SKM-1 (cell line): Measurements from ENCODE around the gene HHEX.

ENCODE experiments used
- DNase-seq: peaks from one replicate; lab custom pipeline; 2025; ENCODE audit not compliant: unreplicated experiment; lab: John Stamatoyannopoulos, UW

Gene HHEX

DNA sequence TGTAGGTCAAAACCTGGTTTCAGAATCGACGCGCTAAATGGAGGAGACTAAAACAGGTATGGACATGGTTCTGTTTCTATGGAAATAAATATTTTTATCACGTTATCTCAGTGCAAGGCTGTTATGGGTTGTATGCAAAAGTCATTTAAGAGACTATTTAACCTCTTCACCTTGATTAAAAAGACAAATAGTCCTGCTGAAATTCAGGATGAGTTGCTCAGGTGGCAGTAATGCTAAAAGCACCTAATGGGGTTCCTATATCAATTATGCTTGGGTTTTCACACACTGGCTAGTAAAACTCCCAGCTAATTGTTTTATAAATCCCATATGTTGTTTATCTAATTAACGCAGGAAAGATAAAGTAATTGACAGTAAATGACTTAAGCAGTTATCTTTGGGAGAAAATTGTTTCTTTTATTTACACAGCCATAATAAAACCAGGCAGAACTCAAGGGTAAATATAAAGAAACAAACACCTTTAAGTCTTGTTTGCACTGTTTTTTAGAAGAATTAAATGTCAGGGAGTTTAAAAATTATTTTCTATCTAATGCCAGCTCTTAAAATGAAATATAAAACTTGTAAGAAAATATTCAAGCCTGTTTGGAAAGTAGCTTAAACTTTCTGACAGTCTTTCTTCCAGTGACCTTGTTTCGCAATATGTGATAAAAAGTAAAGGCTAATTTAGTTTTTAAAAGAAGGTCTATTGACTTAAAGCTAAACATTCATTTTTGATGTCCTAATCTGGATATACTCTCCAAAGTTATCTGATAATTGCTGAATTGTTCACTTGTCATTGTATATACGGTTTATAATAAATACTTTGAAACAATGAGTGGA lies 3.2 kb downstream of the HHEX start:
- DNase-seq = no peak

DNA sequence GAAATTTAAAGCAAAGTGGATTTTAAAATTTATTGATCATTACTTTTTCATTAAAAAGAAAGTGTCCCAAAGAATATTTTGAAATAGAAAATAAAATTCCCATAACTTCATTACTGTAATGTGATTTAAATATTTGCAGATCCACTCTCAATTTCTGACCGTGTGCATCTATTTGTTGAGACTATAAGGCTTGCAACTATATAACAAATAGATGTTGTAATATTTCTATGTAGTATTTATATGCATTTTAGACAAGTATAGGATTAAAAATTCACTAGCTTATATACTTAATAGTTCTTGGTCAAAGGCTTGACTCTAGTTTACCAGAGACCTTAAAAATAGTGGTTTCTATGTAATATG lies 3.8 kb downstream of the HHEX start:
- DNase-seq = no peak

DNA sequence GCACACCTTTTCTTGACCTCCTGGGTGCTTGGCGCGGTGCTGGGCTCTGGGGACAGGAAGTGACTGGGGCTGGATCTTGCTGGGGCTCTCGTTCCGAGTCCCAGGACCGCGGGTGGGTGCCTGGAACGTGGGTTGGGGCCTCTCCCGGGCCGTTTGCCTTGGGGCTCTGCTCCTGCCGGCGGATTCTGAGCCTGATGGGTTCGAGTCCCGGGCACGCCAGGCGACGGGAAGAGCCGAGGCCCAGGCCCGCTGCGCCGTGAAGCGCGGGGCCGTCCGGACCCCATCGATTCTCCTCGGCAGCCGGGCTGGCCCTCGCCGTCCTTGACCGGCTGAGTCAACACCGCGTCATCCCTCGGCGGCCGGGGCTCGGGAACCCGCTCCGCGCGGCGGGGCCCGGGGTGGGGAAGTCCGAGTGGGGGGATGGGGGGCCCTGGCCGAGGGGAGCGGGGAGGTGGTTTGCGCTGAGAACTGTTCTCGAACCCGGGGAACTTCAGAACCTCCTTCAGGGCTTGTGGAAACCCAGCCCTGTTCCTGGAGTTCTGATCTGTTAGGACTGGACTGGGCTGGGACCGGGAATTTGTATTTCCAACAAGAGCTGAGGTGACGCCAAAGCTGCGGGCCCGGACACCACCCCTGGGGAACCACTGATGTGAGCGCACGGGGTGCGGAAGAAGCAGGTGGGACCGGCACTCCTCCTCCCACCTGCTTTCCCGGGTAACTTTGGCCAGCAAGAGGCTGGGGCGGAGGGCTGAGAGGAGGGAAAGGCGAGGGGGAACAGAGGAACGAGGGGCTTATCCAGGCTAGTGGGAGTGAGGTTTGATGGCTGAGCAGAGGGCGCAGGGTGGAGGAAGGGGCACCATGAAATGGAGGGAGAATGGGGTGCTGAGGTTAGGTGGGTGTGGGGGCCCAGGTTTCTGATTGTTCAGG lies 6.2 kb downstream of the HHEX start:
- DNase-seq = no peak

DNA sequence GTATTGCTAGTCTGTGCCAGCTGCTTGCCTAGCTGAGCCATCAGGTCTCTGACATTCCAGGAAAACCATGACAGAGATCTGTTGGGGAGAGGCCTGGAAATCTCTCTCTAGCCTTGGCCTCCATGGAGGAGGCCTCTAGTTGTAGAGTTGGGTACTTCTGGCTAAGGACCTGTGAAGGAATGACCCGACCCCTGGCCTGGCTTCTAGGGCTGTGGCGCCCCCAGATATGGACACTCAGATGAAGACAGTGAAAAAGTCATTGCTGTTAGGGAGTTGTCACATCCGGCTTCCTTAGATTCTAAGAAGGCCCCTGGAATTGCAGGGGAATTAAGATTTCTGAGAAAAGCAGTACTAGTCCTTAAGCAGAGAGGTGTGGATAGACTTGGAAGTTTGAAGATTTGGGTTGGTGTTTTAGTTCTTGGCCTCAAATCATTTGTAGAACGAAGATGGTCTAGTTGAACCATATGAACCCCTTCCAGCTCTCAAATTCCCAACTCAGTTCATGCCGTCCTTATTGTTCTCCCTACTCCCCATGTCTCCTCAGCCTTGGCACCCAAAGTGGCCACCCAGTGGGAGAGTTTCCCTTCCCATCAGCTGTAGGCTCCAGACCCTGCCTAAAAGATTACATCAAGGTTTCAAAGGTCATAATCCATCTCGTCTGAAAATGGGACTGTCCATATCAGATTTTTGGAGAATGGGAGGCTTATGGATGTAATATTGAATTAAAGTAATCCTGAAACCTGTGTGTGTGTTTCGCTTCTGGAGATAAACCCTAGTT lies 7.0 kb downstream of the HHEX start:
- DNase-seq = no peak

DNA sequence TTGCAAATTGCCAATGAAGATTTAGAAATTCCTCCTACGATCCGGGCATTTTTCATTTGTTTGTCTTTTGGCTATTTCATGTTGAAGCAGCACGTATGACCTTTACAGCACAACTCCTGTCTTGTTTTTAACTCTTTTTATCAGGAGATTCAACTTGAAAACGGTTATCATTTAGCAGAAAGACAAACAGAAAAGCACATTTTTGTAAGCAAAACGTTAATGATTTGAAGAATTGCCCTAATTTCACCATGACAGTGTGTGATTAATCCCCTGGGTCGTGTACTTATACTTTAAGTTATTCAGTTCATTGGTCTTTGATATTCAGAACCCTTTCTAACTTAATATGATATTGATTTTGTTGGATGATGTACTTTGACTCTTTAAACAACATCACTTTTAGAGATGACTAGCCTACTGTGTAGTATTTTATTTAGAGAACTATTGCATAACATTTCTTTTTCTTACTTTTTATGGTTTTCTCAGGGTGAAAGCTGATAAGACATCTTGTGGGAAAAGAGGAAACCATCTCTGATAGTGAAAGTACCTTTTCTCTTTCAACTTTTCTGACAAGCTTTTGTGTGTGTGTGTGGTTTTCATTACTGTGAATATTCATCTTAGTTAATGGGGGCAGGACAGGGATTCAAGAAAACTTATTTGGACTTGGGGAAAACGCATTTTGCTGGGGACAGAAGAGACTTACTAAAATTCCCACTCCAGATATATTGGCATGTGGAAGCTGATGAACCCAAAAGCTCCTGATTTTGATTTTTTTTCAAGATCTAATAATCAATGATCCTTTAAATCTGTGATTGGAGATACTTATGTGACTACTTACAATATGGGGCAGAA lies 8.1 kb downstream of the HHEX start:
- no peak for DNase-seq

DNA sequence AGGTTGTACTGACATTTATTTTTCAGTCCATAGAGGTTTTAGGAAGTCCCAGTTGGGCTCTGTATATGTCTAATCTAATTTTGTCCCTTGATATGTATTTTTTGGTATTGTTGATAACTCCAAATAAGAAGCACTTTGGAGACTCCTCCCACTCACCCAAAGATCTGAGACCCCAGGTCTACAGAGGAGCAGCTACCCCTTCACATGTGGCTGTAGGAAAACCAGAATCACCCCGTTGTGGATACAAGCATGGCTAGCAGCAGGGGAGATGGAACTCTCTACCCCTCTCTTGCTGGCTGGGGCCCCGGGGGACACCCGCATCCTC lies 9.4 kb downstream of the HHEX start:
- no peak for DNase-seq

DNA sequence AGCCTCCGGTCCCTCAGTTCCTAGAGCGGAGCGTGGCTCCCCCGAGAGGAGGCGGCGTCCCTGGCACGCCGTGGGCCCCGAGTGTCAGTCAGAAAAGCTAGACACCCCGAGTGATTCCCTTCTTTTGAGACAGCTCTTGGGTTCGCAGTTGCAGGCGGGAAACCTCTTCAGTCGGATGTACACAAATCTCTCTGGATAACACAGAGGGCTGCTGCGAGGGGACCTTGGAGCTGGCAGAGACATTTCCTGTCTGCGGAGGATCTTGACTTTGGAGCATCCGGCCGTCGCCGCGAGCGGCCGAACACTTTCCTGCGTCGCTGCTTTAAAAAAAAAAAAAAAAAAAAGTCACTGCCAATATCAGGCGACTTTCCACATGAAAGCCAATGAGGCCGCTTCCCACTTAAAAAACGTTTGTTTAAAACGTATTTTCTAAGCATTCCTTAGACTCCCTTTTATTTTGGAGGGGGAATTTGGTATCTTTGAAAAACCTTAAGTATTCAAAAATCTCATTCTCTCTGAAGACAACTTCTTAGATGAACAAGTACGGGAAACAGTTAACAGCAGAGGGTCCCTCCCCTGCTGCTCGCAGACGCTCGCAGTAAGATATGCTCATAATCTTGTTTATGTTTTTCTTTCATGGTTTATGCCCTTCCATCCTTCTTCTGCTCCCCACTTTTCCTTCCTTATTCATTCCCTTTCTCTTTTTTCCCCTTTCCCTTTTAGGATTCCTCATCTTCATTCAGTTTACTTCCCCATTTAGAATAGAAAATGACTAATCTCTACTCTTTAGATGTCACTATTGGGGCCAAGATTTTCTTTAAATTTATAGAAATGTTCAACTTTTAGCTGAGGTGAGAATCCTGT lies 10.0 kb downstream of the HHEX start:
- no peak for DNase-seq

DNA sequence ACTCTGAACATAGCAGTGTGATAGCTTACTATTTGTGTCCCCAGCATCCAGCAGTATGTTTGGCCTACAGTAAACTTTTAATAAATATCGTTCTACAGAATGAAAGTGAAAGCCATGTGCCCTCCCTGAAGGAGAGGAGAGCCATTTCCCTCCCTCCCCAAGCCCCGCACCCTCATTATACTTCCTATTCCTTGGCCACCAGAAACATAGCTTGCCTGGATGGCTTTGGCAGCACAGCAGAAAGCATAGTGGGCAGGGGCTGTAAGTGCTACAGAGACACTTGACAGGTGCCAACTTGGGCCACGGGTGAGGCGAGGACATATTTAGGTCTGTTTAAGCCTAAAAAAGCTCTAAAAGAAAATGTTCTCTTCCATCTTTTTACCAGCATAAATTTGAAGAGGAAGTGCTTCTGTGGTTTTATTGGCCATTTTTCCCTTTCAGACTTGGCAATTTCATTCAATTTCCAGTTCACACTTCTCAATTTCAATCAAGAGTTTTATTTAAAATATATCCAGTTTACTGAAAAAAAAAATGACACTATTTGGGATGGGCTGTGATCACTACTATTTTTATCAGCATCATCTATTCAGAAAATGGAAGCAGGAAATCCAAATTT lies 12.7 kb downstream of the HHEX start:
- no peak for DNase-seq

DNA sequence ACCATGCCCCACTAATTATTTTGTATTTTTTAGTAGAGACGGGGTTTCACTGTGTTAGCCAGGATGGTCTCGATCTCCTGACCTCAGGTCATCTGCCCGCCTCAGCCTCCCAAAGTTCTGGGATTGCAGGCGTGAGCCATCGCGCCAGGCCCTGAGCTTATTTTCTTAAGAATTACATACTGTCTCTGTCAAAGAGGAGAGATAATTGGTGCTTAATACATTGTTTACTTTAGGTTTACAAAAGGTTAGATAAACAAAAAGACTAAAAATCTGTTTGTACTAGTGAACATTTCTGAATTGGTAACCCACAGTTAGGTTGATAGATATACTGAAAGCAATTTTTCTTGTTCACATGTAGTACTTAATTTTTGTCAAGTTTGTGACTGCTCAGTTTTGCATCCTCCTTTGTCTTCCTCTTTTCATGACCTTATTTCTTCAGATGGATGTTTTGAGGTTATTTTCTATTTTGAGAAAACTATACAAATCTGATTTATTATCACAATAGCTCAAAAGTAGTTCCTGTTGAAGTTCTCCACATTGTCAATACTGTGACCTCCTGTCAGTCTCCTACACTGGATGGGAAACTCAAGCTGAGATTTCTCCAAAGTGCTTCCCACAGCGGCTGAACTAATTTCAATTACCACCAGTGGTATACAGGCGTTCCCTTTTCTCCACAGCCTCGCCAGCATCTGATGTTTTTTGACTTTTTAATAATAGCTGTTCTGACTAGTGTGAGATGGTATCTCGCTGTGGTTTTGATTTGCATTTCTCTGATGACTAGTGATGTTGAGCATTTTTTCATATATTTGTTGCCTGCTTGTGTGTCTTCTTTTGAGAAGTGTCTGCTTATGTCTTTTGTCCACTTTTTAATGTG lies 22.5 kb downstream of the HHEX start:
- DNase-seq = no peak

DNA sequence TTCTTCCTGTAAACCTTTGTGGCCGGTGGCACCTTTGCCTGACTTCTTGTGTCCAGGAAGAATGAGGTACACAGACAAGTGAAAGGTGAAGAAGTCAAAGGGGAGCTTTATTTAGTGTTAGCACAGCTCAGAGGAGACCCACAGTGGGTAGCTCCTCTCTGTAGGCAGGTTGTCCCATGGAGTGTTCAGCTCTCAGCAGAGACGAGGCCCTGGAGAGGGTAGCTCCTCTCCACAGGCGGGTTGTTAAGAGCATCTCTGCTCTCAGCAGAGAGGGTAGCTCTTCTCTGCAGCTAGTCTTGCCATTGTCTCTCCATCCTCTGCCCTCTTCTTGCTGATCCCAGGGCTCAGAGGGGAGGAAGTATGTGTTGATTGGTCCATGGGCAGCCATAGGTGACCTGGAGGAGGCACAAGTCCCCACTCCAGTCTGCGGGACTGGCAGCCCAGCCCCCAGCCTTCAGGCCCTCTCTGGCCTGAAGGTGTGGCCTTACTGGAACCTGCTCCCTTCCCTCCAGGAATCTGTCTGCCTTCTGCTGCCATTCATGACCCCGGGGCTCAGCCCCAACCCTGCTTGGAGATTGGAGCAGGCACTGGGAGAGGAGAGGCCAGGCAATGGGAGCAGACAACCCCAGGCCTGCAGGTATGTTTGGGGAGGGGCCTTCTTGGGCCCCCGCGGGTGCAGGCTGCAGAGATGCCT lies 24.5 kb downstream of the HHEX start:
- no peak for DNase-seq

DNA sequence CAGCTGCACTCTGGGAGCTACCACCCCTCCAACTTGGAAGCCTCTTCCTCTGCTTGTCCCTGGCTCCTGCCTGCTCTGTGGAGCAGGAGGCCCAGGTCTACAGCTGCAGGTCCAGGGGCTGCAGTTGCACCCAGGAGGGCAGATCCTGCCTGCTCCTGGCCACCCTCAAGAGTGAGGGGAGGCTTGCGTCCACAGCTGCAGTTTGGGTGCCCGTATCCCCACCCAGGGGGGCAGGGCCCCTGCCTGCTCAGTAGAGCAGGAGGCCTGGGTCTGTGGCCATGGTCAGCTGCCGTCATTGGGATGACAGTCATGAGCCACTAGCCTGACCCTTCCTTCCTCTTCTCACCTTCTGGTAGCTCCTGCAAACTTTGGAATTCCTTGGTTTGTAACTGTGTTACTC lies 25.1 kb downstream of the HHEX start:
- DNase-seq = no peak

DNA sequence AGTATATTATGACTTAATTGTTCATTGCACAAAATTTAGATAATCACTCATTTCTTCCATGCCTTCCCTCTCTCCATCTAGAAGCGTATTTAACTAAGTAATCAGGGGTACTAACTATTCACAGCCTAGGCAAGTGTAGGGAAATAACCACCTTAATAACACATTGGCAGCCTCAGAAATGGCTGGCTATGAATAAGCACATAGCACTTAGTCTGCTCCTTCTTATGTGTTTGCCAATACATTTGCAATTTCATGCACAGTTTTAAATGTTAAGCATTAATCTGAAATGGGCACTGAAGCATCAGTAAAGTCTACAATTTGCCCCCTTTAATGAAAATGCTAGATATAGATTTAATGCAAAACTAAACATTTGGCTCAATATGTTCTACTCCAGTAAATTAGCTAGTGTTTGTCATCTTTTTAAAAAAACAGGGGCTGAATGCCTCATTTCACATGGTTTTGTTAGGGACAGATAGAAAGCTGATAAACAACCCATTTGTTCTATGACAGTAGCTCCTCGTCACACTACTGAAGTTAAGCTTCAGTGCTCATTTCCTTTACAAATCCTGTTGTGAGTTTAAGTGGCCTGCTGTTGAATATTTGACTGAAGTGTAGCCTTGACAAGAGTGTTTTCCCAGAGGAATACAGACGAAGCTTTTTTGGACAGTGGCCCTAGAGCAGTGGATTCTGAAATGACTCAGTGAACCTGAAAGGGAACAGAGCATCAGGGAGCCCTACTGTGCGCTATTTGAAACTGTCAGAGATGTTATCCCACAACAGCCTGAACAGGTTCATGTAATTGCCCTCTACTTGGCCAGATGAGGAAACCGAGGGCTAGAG lies 30.5 kb downstream of the HHEX start:
- DNase-seq = no peak

DNA sequence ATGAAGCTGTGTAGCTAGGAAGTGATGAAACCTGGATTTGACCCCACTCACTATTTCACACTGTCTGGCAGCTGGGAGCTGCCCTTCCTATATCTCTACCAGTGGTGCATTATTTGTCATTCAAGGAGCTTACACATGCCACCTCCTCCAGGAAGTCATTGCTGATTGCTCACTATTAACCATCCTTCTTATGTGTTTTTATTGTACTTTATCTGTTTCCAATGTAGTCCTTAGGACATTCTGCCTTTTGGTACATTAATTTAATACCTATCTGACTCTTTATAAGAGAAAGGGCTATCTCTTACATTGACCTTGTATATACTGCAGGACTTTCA lies 31.0 kb downstream of the HHEX start:
- no peak for DNase-seq

DNA sequence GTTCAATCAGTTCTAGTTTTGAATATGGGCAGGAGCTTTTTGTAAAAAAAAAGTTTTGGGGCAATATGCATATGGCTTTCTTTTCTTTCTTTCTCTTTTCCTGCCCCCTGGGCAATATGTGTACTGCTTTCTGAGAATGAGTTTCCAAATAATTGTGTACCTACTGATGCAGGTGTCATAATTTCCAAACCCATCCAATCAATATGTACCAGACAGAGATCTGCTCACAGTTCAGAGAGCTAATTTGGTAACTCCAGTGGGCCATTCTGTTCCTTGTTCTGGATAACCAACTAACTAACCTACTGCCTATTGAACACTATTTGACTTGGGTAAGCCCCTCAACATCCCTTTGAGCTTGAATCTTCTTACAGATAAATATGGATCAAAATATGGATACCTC lies 32.6 kb downstream of the HHEX start:
- no peak for DNase-seq

DNA sequence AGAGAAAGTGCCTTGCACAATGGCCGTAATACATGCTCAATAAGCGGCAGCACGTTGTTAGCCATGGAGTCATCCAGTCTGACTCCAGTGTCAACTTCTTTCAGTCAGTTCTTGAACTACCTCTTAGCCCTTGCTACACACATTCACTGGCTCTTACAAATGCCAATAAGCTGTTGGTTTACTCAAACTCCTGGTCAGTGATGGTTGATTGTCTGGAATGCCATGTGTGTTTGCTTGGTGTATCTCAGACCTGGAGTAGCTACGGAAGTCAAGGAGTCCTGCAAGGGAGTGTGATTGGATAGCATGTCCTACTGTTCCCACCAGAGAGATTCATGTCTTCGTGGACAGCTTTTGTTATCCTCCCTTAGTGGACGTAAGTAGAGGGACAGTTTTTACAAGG lies 37.4 kb downstream of the HHEX start:
- DNase-seq = no peak

DNA sequence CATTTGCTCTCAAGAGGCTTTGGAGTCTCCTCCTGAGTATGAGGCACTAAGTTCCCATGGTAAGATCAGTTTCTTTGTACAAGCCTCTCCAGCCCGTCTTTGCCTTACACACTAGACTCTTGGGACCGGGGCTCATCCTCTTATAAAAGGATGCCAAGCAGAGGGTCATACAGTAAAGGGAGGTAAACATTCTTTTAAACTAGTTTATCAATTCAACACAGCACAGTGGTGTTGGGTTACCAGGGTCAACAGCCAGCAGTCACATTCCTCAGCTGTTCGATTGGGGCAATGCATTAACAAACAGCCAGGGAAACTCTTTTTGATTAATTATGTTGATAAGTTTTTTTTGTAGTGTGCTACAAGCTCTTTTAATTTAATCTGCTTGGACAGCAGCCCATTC lies 37.8 kb downstream of the HHEX start:
- no peak for DNase-seq

DNA sequence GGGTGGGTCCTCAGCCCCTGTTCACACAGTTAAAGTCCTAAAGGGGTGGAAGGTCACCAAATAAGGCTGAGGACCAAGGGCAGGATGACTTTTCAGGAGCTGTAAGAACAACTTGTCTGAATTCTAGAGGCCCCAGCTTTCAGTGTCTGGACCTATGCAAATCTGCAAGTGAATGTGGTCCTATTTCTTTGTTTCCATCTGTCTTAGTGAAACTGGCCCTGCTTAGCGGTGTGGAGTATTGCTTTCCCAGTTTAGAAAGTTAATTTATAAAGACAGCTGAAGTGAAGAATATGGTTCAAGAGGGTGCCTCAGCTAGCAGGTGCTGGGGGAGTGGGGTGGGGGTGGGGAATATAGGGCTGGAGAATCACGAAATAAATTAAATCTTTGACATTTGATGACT lies 40.1 kb downstream of the HHEX start:
- no peak for DNase-seq
